Mesothelial cell of epicardium (in vitro differentiated cells): Measurements from ENCODE around the gene CHFR. TPM values are rescaled to one million over a fixed set of nuclear protein-coding genes. Genes with fewer than 3 reads are reported as not detected.
"Not testable (repeated sequence)": the region's sequence is repeated elsewhere in the genome, so short reads cannot be mapped to it uniquely, and the experiment has no call there.

Experiments
- DNase-seq, 2 experiments: peaks; one replicate each; pipeline ENCODE4 v3.0.0; 2021; ENCODE audit warnings: low spot score in 2 of 2; ENCODE audit not compliant: unreplicated experiment in 2 of 2
- H3K27ac Mint-ChIP-seq: 2 replicates; pipeline ENCODE4 v1.8.0; 2021; ENCODE audit warnings: mixed read lengths
- H3K27me3 Mint-ChIP-seq: 2 replicates; pipeline ENCODE4 v1.8.0; 2021; ENCODE audit warnings: low read depth, mixed read lengths
- H3K36me3 Mint-ChIP-seq: 2 replicates; pipeline ENCODE4 v1.8.0; 2021; ENCODE audit warnings: mixed read lengths
- H3K4me1 Mint-ChIP-seq: 2 replicates; pipeline ENCODE4 v1.8.0; 2021; ENCODE audit warnings: mixed read lengths
- H3K4me3 Mint-ChIP-seq: 2 replicates; pipeline ENCODE4 v1.8.0; 2021; ENCODE audit warnings: mild to moderate bottlenecking, moderate library complexity, mixed read lengths
- H3K9me3 Mint-ChIP-seq: 2 replicates; pipeline ENCODE4 v1.8.0; 2021; ENCODE audit warnings: mixed read lengths
- total RNA-seq: library from RNA; stranded (reverse); gene quantifications from 3 replicates; pipeline ENCODE4 v1.2.1, GENCODE V29; 2021
- TF ChIP-seq, protein P1 (sequence below): fragments of 200-600 bp; sonication (generic); IDR thresholded peaks from one replicate; pipeline ENCODE4 v1.5.0; 2021; ENCODE audit warnings: antibody characterized with exemption; ENCODE audit not compliant: unreplicated experiment

CHFR gene
- total RNA-seq, 1 donor from 2014 or later: 47.7 TPM

DNA sequence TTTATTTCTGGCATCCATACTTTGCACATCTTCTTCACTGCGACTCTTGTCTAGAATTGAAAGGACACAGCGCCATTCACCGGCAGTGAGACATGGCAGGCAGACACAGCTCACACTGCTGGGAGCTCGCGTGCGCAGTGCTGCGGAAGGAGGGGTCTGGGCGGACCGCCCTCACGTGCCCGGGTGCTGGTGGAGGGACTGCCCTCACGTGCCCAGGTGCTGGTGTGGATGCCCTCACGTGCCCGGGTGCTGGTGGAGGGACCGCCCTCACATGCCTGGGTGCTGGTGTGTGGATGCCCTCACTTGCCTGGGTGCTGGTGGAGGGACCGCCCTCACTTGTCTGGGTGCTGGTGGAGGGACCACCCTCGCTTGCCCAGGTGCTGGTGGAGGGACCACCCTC is 30.8 kb downstream of the CHFR start:
- no peak for DNase-seq
- Mint-ChIP-seq H3K27me3 (no peaks in the 10 kb centered on the region), H3K36me3 (peaks cover 47% of the 10 kb centered on the region), H3K4me1 (no peaks in the 10 kb centered on the region), H3K4me3 (no peak overlapping the region), H3K27ac (no peak overlapping the region), H3K9me3 (no peaks in the 10 kb centered on the region)
- TF ChIP-seq, protein P1, sequence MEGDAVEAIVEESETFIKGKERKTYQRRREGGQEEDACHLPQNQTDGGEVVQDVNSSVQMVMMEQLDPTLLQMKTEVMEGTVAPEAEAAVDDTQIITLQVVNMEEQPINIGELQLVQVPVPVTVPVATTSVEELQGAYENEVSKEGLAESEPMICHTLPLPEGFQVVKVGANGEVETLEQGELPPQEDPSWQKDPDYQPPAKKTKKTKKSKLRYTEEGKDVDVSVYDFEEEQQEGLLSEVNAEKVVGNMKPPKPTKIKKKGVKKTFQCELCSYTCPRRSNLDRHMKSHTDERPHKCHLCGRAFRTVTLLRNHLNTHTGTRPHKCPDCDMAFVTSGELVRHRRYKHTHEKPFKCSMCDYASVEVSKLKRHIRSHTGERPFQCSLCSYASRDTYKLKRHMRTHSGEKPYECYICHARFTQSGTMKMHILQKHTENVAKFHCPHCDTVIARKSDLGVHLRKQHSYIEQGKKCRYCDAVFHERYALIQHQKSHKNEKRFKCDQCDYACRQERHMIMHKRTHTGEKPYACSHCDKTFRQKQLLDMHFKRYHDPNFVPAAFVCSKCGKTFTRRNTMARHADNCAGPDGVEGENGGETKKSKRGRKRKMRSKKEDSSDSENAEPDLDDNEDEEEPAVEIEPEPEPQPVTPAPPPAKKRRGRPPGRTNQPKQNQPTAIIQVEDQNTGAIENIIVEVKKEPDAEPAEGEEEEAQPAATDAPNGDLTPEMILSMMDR: no peak

DNA sequence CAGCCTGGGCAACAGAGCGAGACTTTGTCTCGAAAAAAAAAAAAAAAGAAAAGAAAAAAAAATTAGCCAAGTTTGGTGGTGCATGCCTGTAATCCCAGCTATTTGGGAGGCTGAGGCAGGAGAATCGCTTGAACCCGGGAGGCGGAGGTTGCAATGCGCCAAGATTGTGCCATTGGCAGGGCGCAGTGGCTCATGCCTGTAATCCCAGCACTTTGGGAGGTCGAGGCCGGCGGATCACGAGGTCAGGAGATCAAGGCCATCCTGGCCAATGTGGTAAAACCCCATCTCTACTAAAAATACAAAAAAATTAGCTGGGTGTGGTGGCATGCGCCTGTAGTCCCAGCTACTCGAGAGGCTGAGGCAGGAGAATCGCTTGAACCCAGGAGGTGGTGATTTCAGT is 32.2 kb downstream of the CHFR start:
- H3K27me3 Mint-ChIP-seq, DNase-seq, H3K4me3 Mint-ChIP-seq, H3K9me3 Mint-ChIP-seq, H3K4me1 Mint-ChIP-seq, H3K27ac Mint-ChIP-seq: not testable (repeated sequence)
- H3K36me3 Mint-ChIP-seq: peaks cover 45% of the 10 kb centered on the region

- no peak for DNase-seq
- Mint-ChIP-seq H3K4me3 (no peak overlapping the region), H3K36me3 (peaks cover 38% of the 10 kb centered on the region)
Measured at GRCh38 chr12:132853285-132854092, 33.9 kb downstream of the CHFR start.

DNA sequence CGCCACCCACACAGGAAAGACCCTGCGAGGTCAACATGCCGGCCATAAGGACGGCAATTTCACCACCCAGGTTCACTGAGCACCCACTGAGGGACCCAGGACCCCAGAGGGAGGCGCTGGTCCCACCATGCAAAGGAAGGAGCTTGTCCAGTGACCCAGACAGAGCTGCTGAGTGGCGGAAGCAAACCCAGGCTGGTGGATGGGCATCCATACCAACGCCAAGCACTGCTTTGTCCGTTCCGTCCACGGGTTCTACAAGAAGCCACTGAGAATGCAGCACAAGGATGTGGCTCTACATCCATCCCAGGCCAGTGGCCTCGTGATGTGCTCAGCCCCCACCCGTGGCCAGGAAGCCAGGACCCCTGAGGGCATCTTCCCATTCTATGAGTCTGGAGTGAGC is 34.9 kb downstream of the CHFR start:
- TF ChIP-seq, protein P1: no peak
- H3K9me3 Mint-ChIP-seq: no peaks in the 10 kb centered on the region
- no peak overlapping the region for H3K27ac Mint-ChIP-seq
- H3K4me1 Mint-ChIP-seq: no peaks in the 10 kb centered on the region
- H3K27me3 Mint-ChIP-seq: no peaks in the 10 kb centered on the region
- H3K4me3 Mint-ChIP-seq: no peak overlapping the region
- peaks cover 42% of the 10 kb centered on the region for H3K36me3 Mint-ChIP-seq
- DNase-seq: no peak

More at GRCh38 chr12:132853285-132854092, 33.9 kb downstream of the CHFR start:
- H3K27me3 Mint-ChIP-seq: no peaks in the 10 kb centered on the region
- TF ChIP-seq, protein P1: no peak
- no peaks in the 10 kb centered on the region for H3K9me3 Mint-ChIP-seq
- no peak overlapping the region for H3K27ac Mint-ChIP-seq
- no peaks in the 10 kb centered on the region for H3K4me1 Mint-ChIP-seq

- TF ChIP-seq, protein P1: no peak
- Mint-ChIP-seq H3K4me1 (no peaks in the 10 kb centered on the region), H3K27ac (no peak overlapping the region), H3K9me3 (no peaks in the 10 kb centered on the region), H3K36me3 (peaks cover 45% of the 10 kb centered on the region), H3K4me3 (no peak overlapping the region), H3K27me3 (no peaks in the 10 kb centered on the region)
- no peak for DNase-seq
Measured at GRCh38 chr12:132851465-132851864, 35.9 kb downstream of the CHFR start.

DNA sequence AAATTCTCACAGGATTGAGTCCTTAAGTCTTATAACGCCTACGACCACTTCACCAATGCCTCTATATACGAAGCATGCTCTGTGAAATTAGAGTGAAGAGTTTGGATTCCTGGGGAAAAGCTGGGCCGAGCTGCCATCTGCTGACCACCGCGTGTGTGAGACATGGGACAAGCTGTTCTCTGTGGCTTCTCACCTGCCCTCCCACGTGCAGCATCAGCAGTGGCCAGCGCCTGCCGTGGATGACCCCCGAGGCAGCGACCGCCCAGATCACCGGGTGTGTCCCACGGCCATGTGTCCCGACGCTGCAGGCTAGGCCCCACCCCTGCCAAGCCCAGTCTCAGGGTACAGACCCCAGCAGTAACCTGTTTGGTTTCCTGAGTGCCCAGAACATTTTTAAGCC is 37.1 kb downstream of the CHFR start:
- Mint-ChIP-seq H3K27me3 (no peaks in the 10 kb centered on the region), H3K4me1 (no peaks in the 10 kb centered on the region), H3K4me3 (no peak overlapping the region), H3K27ac (no peak overlapping the region), H3K9me3 (no peaks in the 10 kb centered on the region), H3K36me3 (peaks cover 42% of the 10 kb centered on the region)
- TF ChIP-seq, protein P1: no peak
- no peak for DNase-seq
